K562 (cell line): ENCODE data around the gene HSD17B12. TPM values are rescaled to one million over a fixed set of nuclear protein-coding genes. Genes with fewer than 3 reads are reported as not detected.

Experiments used
- CHD2 ChIP-seq: IDR thresholded peaks from 2 replicates; pipeline ENCODE4 v1.6.1; 2011; ENCODE audit warnings: low read depth, low read length
- CREB1 ChIP-seq, 2 experiments: sonication (generic) in 1 of 2; formaldehyde crosslinking in 1 of 2; IDR thresholded peaks; 2 replicates each; pipeline versions ENCODE4 v1.6.1 to v1.8.0; 2012 to 2022; ENCODE audit warnings: inconsistent platforms in 1 of 2, mild to moderate bottlenecking in 1 of 2, missing genetic modification reagents in 1 of 2, moderate library complexity in 1 of 2
- CREM ChIP-seq: IDR thresholded peaks from 2 replicates; pipeline ENCODE4 v1.6.1; 2014; ENCODE audit warnings: antibody characterized with exemption, low read depth
- DACH1 ChIP-seq: fragments of 450-650 bp; IDR thresholded peaks from 2 replicates; pipeline ENCODE4 v1.6.1; 2018; ENCODE audit not compliant: partially characterized antibody
- FOS ChIP-seq: IDR thresholded peaks from 3 replicates; pipeline ENCODE4 v1.6.1; 2011; ENCODE audit not compliant: insufficient read length; ENCODE audit errors: extremely low read depth
- FOXJ2 ChIP-seq: fragments of 200-800 bp; sonication (Bioruptor generic); IDR thresholded peaks from 2 replicates; pipeline ENCODE4 v1.6.1; 2016; ENCODE audit warnings: missing genetic modification characterization, missing compliant biosample characterization
- JUN ChIP-seq, 2 experiments: sonication (generic) in 1 of 2; formaldehyde crosslinking in 1 of 2; IDR thresholded peaks; 2 replicates each; pipeline versions ENCODE4 v1.6.1 to v1.8.0; 2012 to 2022; ENCODE audit warnings: borderline replicate concordance in 2 of 2, mild to moderate bottlenecking in 2 of 2, improper control_type of control experiment in 1 of 2, low read depth in 1 of 2, low read length in 1 of 2, missing genetic modification reagents in 1 of 2
- MGA ChIP-seq: fragments of 450-650 bp; IDR thresholded peaks from 2 replicates; pipeline ENCODE4 v1.6.1; 2016; ENCODE audit warnings: mild to moderate bottlenecking, moderate library complexity
- NFATC3 ChIP-seq: fragments of 450-650 bp; IDR thresholded peaks from 2 replicates; pipeline ENCODE4 v1.6.1; 2017; ENCODE audit warnings: mild to moderate bottlenecking
- NONO ChIP-seq, 2 experiments: fragments of 200-400 bp in 1 of 2; fragments of 450-650 bp in 1 of 2; formaldehyde crosslinking in 1 of 2; IDR thresholded peaks; 2 replicates each; pipeline ENCODE4 v1.6.1; 2017; ENCODE audit warnings: low read depth in 2 of 2, mild to moderate bottlenecking in 2 of 2, moderate library complexity in 2 of 2, low read length in 1 of 2
- STAT5B ChIP-seq: fragments of 250-450 bp; sonication (Bioruptor Pico); IDR thresholded peaks from 2 replicates; pipeline ENCODE4 v1.8.0; 2021; ENCODE audit warnings: mild to moderate bottlenecking, inconsistent platforms
- polyA plus RNA-seq, 8 experiments: library from polyadenylated mRNA; depleted of rRNA in 4 of 8; stranded (reverse) in 5 of 8; unstranded in 3 of 8; fragments of >200 nt; fragmentation: Nextera tagmentation in 2 of 8; fragmentation: Illumina TruSeq in 1 of 8; extraction: Ambion mirVana in 2 of 8; extraction: Trizol in 1 of 8; gene quantifications; 2 replicates each; pipeline versions ENCODE4 v1.2.1 to v1.2.3, GENCODE V29; 2011 to 2014; ENCODE audit warnings: inconsistent platforms in 1 of 8, missing spikeins in 1 of 8
- total RNA-seq, 7 experiments: library from RNA; depleted of rRNA in 6 of 7; stranded (reverse); fragments of >200 nt in 6 of 7; fragmentation: Illumina TruSeq in 2 of 7; extraction: Trizol in 2 of 7; gene quantifications; 2 replicates each; pipeline versions ENCODE4 v1.2.1 to v1.2.3, GENCODE V29; 2011 to 2021; ENCODE audit warnings: low replicate concordance in 1 of 7
- TF ChIP-seq, protein P1 (sequence below): fragments of 250-450 bp; sonication (Bioruptor Pico); IDR thresholded peaks from 2 replicates; pipeline ENCODE4 v1.5.0; 2020; ENCODE audit warnings: mild to moderate bottlenecking, borderline replicate concordance
- TF ChIP-seq, protein P2 (sequence below): fragments of 250-450 bp; sonication (Bioruptor Pico); IDR thresholded peaks from 2 replicates; pipeline ENCODE4 v1.9.0; 2021; ENCODE audit warnings: mild to moderate bottlenecking

The HSD17B12 gene
- total and polyA plus RNA-seq, 9 of the 15 experiments (the other 6 are each of a cell fraction or from before 2014, with no cell fraction given): 9.1 to 34.5 (median 23.3) TPM

DNA sequence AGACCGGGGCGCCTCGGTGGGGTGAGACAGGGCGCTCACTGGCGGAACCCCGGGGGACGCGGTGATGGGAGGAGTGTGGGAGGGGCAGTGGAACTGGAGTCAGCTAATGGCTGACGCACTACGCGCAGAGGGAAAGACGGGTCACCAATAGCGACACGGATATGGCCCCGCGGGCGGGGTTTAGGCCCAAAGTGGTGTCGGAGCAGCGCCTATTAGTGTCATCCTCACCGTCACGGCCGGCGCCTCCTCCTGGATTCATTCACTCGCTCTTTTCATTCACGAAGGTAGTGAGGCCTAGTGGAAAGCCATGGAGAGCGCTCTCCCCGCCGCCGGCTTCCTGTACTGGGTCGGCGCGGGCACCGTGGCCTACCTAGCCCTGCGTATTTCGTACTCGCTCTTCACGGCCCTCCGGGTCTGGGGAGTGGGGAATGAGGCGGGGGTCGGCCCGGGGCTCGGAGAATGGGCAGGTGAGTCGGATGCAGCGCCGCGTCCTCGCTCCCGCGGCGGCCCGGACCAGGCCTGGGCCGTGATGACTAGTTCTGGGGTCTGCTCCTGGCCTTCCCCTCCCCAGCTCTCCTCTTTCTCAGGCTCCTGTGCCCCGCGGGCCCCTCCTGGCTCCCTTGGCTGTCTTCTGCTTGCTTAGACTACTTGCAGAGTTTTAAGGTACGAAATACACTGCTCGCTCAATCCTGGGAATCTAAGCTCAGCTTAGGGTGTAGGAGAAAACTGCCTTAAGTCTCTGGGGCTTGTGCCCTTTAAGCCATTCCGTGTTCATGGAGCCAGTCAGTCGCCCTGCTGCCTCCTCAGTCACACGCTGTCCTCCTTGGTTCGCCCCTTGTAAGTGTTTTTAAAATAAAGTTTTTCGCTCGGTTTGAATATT lies at the start of gene HSD17B12 (continued):
- TF ChIP-seq CHD2 (no peak), MGA (peak; percentile 20; the same call in 1 of the 2 replicates), STAT5B (CRISPR knock-in tag) (no peak), CREB1 (IDR thresholded peaks at IDR 0.05) (peak; percentile 81), CREB1 (CRISPR knock-in tag; IDR thresholded peaks at IDR 0.05) (peak; percentile 78), JUN (IDR thresholded peaks at IDR 0.05; ENCODE audit: borderline replicate concordance, low read depth, low read length) (no peak), JUN (CRISPR knock-in tag; IDR thresholded peaks at IDR 0.05; ENCODE audit: borderline replicate concordance) (no peak), NONO (IDR thresholded peaks at IDR 0.05; ENCODE audit: low read depth in 2 of 2, low read length in 1 of 2) (no peak), NFATC3 (no peak), FOXJ2 (tag) (no peak), DACH1 (no peak), CREM (peak; percentile 67), FOS (no peak)
- TF ChIP-seq, protein P1, sequence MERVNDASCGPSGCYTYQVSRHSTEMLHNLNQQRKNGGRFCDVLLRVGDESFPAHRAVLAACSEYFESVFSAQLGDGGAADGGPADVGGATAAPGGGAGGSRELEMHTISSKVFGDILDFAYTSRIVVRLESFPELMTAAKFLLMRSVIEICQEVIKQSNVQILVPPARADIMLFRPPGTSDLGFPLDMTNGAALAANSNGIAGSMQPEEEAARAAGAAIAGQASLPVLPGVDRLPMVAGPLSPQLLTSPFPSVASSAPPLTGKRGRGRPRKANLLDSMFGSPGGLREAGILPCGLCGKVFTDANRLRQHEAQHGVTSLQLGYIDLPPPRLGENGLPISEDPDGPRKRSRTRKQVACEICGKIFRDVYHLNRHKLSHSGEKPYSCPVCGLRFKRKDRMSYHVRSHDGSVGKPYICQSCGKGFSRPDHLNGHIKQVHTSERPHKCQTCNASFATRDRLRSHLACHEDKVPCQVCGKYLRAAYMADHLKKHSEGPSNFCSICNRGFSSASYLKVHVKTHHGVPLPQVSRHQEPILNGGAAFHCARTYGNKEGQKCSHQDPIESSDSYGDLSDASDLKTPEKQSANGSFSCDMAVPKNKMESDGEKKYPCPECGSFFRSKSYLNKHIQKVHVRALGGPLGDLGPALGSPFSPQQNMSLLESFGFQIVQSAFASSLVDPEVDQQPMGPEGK (CRISPR knock-in tag): no peak
- TF ChIP-seq, protein P2, sequence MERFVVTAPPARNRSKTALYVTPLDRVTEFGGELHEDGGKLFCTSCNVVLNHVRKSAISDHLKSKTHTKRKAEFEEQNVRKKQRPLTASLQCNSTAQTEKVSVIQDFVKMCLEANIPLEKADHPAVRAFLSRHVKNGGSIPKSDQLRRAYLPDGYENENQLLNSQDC (CRISPR knock-in tag): no peak
